Lower lobe of right lung (tissue), 2 donors: Measurements from ENCODE around the gene ST6GALNAC4. TPM values are rescaled to one million over a fixed set of nuclear protein-coding genes. Genes with fewer than 3 reads are reported as not detected.

Source experiments
- ATAC-seq, 2 donors: fragments of 200-7000 bp; cut with Tn5 transposase; one replicate each; pipeline ENCODE4 v1.9.1; 2020 to 2022; ENCODE audit warnings: mild to moderate bottlenecking in 2 of 2, moderate library complexity in 2 of 2
- DNase-seq: peaks from one replicate; pipeline ENCODE4 v3.0.0-alpha.2; 2020
- H3K27ac ChIP-seq: fragments of 200-600 bp; one replicate; pipeline ENCODE4 v1.8.0; 2022
- H3K27me3 ChIP-seq: fragments of 200-600 bp; one replicate; pipeline ENCODE4 v1.8.0; 2022; ENCODE audit warnings: low read depth
- H3K36me3 ChIP-seq: fragments of 200-600 bp; one replicate; pipeline ENCODE4 v1.8.0; 2022; ENCODE audit warnings: mild to moderate bottlenecking
- H3K4me1 ChIP-seq: fragments of 200-600 bp; one replicate; pipeline ENCODE4 v1.8.0; 2022
- H3K4me3 ChIP-seq: fragments of 200-600 bp; one replicate; pipeline ENCODE4 v1.8.0; 2022; ENCODE audit warnings: mild to moderate bottlenecking
- H3K9me3 ChIP-seq: fragments of 200-600 bp; one replicate; pipeline ENCODE4 v1.8.0; 2022
- CTCF ChIP-seq: fragments of 200-600 bp; IDR thresholded peaks from one replicate; pipeline ENCODE4 v1.8.0; 2022; ENCODE audit warnings: antibody characterized with exemption, mild to moderate bottlenecking
- intact Hi-C: fragments of 100-400 bp; cut with DNase I; formaldehyde crosslinking; loops from one replicate; pipeline ENCODE4 v1.11.0; 2022
- total RNA-seq: library from RNA; stranded (reverse); fragmentation: NEBNext Ultra II Directional; extraction: Animal tissue kit (Norgen Biotek cat#: 25700); gene quantifications from one replicate; pipeline ENCODE4 v1.2.1, GENCODE V29; 2021
- donor health status: DM: no; HTN: yes; CAD: no; lungs with severe emphysema.

The ST6GALNAC4 gene
- total RNA-seq, 1 donor from 2014 or later = 45.6 TPM

- intact Hi-C loops = no loop called here
- DNase-seq (peak; percentile 82), ATAC-seq (peak; percentile 75 to 81)
- H3K4me3 ChIP-seq = no peak overlapping the region
- H3K9me3 ChIP-seq = no peaks in the 10 kb centered on the region
- peaks cover 57% of the 10 kb centered on the region for H3K36me3 ChIP-seq
- no peak for TF ChIP-seq CTCF
- H3K27ac ChIP-seq = no peak overlapping the region
- H3K27me3 ChIP-seq = no peaks in the 10 kb centered on the region
- peaks cover 64% of the 10 kb centered on the region for H3K4me1 ChIP-seq
Observed at GRCh38 chr9:127912882-127913281, 4.0 kb downstream of the ST6GALNAC4 start.

GRCh38 chr9:127912296-127912695, 4.5 kb downstream of the ST6GALNAC4 start:
- intact Hi-C loops = no loop called here
- Histone ChIP-seq H3K4me3 (no peak overlapping the region), H3K27ac (peak overlapping the region; percentile 49), H3K36me3 (peaks cover 59% of the 10 kb centered on the region), H3K9me3 (no peaks in the 10 kb centered on the region), H3K27me3 (no peaks in the 10 kb centered on the region), H3K4me1 (peaks cover 64% of the 10 kb centered on the region)
- no peak for DNase-seq
- no peak for TF ChIP-seq CTCF
- ATAC-seq = no peak

GRCh38 chr9:127910613-127911205, 6.1 kb downstream of the ST6GALNAC4 start:
- ATAC-seq = no peak
- no peak for TF ChIP-seq CTCF
- DNase-seq = no peak
- intact Hi-C loops = no loop called here
- Histone ChIP-seq H3K9me3 (no peaks in the 10 kb centered on the region), H3K4me1 (peaks cover 68% of the 10 kb centered on the region), H3K4me3 (no peak overlapping the region), H3K27ac (peak overlapping the region; percentile 49), H3K36me3 (peaks cover 59% of the 10 kb centered on the region), H3K27me3 (no peaks in the 10 kb centered on the region)

GRCh38 chr9:127909839-127910273, 7.0 kb downstream of the ST6GALNAC4 start:
- peaks cover 68% of the 10 kb centered on the region for H3K4me1 ChIP-seq
- no peak for DNase-seq
- ATAC-seq = no peak
- TF ChIP-seq CTCF = no peak
- H3K27me3 ChIP-seq = no peaks in the 10 kb centered on the region
- intact Hi-C loops = no loop called here
- H3K9me3 ChIP-seq = no peaks in the 10 kb centered on the region
- no peak overlapping the region for H3K4me3 ChIP-seq
- H3K27ac ChIP-seq = peak overlapping the region; percentile 49
- H3K36me3 ChIP-seq = peaks cover 59% of the 10 kb centered on the region

- Histone ChIP-seq H3K36me3 (peaks cover 54% of the 10 kb centered on the region), H3K9me3 (no peaks in the 10 kb centered on the region), H3K27ac (no peak overlapping the region), H3K27me3 (no peaks in the 10 kb centered on the region), H3K4me1 (peaks cover 75% of the 10 kb centered on the region), H3K4me3 (no peak overlapping the region)
- TF ChIP-seq CTCF = no peak
- ATAC-seq (no peak), DNase-seq (no peak)
- intact Hi-C loops = no loop called here
Observed at GRCh38 chr9:127908660-127908926, 8.2 kb downstream of the ST6GALNAC4 start.
